K562 (cell line): ENCODE results near the gene XAB2. TPM values are rescaled to one million over a fixed set of nuclear protein-coding genes. Genes with fewer than 3 reads are reported as not detected.

Experiments
- ATAC-seq: fragments of 200-7000 bp; cut with Tn5 transposase; 3 replicates; pipeline ENCODE4 v1.9.1; 2020; ENCODE audit warnings: moderate library complexity
- BruUV-seq: library from RNA; stranded (reverse); fragments of 400-500 nt; replicated peaks from 2 replicates; lab custom pipeline; 2021; lab: Mats Ljungman, UMichigan
- CTCF ChIA-PET: fragments of 300-600 bp; formaldehyde crosslinking; extraction: SDS; loops from one replicate; lab custom pipeline; 2021; ENCODE audit warnings: low intra/inter-chr PET ratio; lab: Yijun Ruan, JAX
- POLR2A ChIA-PET: fragments of 300-600, 350-650 bp; sonication (Branson Sonifier 250); formaldehyde crosslinking; extraction: SDS; loops from one replicate; lab custom pipeline; 2021; ENCODE audit warnings: antibody characterized with exemption, inconsistent platforms; lab: Yijun Ruan, JAX
- DNase-seq, 4 experiments: peaks; one replicate each; pipeline versions ENCODE4 v3.0.0 to v3.0.0-alpha.2; 2011 to 2018; ENCODE audit warnings: low spot score in 3 of 4, mixed read lengths in 3 of 4; ENCODE audit errors: extremely low read depth in 1 of 4
- FAIRE-seq: peaks from 2 replicates; lab custom pipeline; 2011; peaks lifted over from hg19 to GRCh38; lab: Jason Lieb, UNC
- H2AFZ ChIP-seq: 2 replicates; pipeline ENCODE4 v1.6.0; 2011; ENCODE audit warnings: low read depth, low read length, control low read depth, inconsistent platforms
- H3K27ac ChIP-seq: fragments of 200-600 bp; 3 replicates; pipeline ENCODE4 v1.8.0; 2011; ENCODE audit warnings: low read depth, mild to moderate bottlenecking, control low read depth, inconsistent platforms, low read length, moderate library complexity, mixed read lengths; ENCODE audit errors: extremely low read depth
- H3K27me3 ChIP-seq, 2 experiments: fragments of 300-600 bp in 1 of 2; 2 replicates in 1 of 2; 3 replicates in 1 of 2; pipeline versions ENCODE4 v1.6.0 to v1.8.0; 2011; ENCODE audit warnings: inconsistent platforms in 2 of 2, low read length in 2 of 2, mild to moderate bottlenecking in 1 of 2, mixed read lengths in 1 of 2, moderate library complexity in 1 of 2; ENCODE audit not compliant: control insufficient read depth in 2 of 2, insufficient read depth in 2 of 2
- H3K36me3 ChIP-seq: fragments of 300-600 bp; 3 replicates; pipeline ENCODE4 v1.8.0; 2011; ENCODE audit warnings: mild to moderate bottlenecking, low read length, inconsistent platforms; ENCODE audit not compliant: control insufficient read depth, insufficient read depth
- H3K4me1 ChIP-seq, 2 experiments: fragments of 200-600 bp in 1 of 2; replicated peaks in 1 of 2; 2 replicates in 1 of 2; 3 replicates in 1 of 2; pipeline versions ENCODE4 v1.5.1 to v1.8.0; 2011; ENCODE audit warnings: inconsistent platforms in 2 of 2, low read length in 2 of 2, mild to moderate bottlenecking in 1 of 2, mixed read lengths in 1 of 2, moderate library complexity in 1 of 2; ENCODE audit not compliant: control insufficient read depth in 2 of 2, insufficient read depth in 2 of 2
- H3K4me2 ChIP-seq: 2 replicates; pipeline ENCODE4 v1.6.1; 2011; ENCODE audit warnings: low read length, control low read depth, inconsistent platforms, mixed read lengths; ENCODE audit not compliant: insufficient read depth
- H3K4me3 ChIP-seq: fragments of 200-600 bp; sonication (generic), shearing (Covaris generic); 2 replicates; pipeline ENCODE4 v1.5.1; 2016; ENCODE audit warnings: control low read depth, inconsistent platforms
- H3K79me2 ChIP-seq: fragments of 200-600 bp; 3 replicates; pipeline ENCODE4 v1.8.0; 2011; ENCODE audit warnings: low read length, inconsistent platforms; ENCODE audit not compliant: control insufficient read depth, insufficient read depth
- H3K9ac ChIP-seq, 2 experiments: 2 replicates each; pipeline versions ENCODE4 v1.6.0 to v1.6.1; 2011; ENCODE audit warnings: low read depth in 2 of 2, low read length in 2 of 2, control low read depth in 1 of 2, inconsistent platforms in 1 of 2, mild to moderate bottlenecking in 1 of 2, mixed read lengths in 1 of 2; ENCODE audit not compliant: insufficient read depth in 1 of 2
- H3K9me1 ChIP-seq: one replicate; pipeline ENCODE4 v1.6.0; 2011; ENCODE audit warnings: inconsistent platforms, mild to moderate bottlenecking, low read length, moderate library complexity; ENCODE audit not compliant: control insufficient read depth, insufficient read depth
- H3K9me3 ChIP-seq: replicated peaks from 2 replicates; pipeline ENCODE4 v1.5.1; 2011; ENCODE audit warnings: low read depth, low read length, inconsistent platforms; ENCODE audit not compliant: control insufficient read depth, insufficient read depth
- H4K20me1 ChIP-seq: replicated peaks from 2 replicates; pipeline ENCODE4 v1.6.1; 2011; ENCODE audit warnings: low read length, inconsistent platforms, mixed read lengths; ENCODE audit not compliant: control insufficient read depth, insufficient read depth
- ID3 ChIP-seq, 2 experiments: fragments of 250-450 bp in 1 of 2; fragments of 450-650 bp in 1 of 2; sonication (Bioruptor Pico) in 1 of 2; IDR thresholded peaks; 2 replicates each; pipeline versions ENCODE4 v1.6.1 to v1.8.0; 2016 to 2021; ENCODE audit warnings: mild to moderate bottlenecking in 2 of 2, moderate library complexity in 2 of 2, missing compliant biosample characterization in 1 of 2, missing genetic modification characterization in 1 of 2
- POLR3A ChIP-seq: IDR thresholded peaks from 2 replicates; pipeline ENCODE4 v1.6.1; 2011; ENCODE audit warnings: borderline replicate concordance, mild to moderate bottlenecking, moderate library complexity; ENCODE audit not compliant: insufficient read length, insufficient read depth; ENCODE audit errors: extremely low read depth
- POU5F1 ChIP-seq: fragments of 150-350 bp; IDR thresholded peaks from 2 replicates; pipeline ENCODE4 v1.6.1; 2014; ENCODE audit warnings: borderline replicate concordance, low read length, low read depth, mild to moderate bottlenecking; ENCODE audit not compliant: partially characterized antibody
- RBM25 ChIP-seq: fragments of 200-400 bp; formaldehyde crosslinking; IDR thresholded peaks from 2 replicates; pipeline ENCODE4 v1.6.1; 2018; ENCODE audit warnings: low read length, low read depth, moderate library complexity; ENCODE audit not compliant: severe bottlenecking
- TBP ChIP-seq: optimal IDR thresholded peaks from 2 replicates; pipeline ENCODE3; 2011; ENCODE audit warnings: low read depth, low read length, improper control_type of control experiment
- ZKSCAN3 ChIP-seq: fragments of 250-450 bp; sonication (Bioruptor Pico); IDR thresholded peaks from 2 replicates; pipeline ENCODE4 v1.4.0; 2020
- ZNF121 ChIP-seq: sonication (generic); formaldehyde crosslinking; conservative IDR thresholded peaks from 2 replicates; pipeline ENCODE4 v1.8.0; 2022; ENCODE audit warnings: missing genetic modification reagents
- WGBS: fragments of 100-300 bp; shearing (Covaris generic); methylation state at CpG from one replicate; pipeline ENCODE4 v1.1.6; 2016; ENCODE audit warnings: low coverage, mixed read lengths; ENCODE audit not compliant: insufficient coverage; ENCODE audit errors: missing lambda C conversion rate; 5-methylcytosine and 5-hydroxymethylcytosine counted together
- in situ Hi-C: fragments of 300-500 bp; cut with MboI; formaldehyde crosslinking; loops from 4 replicates; pipeline ENCODE4 v1.15.0; 2018; ENCODE audit warnings: inconsistent platforms, mixed read lengths
- intact Hi-C: fragments of 100-400 bp; cut with micrococcal nuclease; formaldehyde crosslinking; loops from 2 replicates; pipeline ENCODE4 v1.14.2; 2022
- polyA plus RNA-seq, 8 experiments: library from polyadenylated mRNA; depleted of rRNA in 4 of 8; stranded (reverse) in 5 of 8; unstranded in 3 of 8; fragments of >200 nt; fragmentation: Nextera tagmentation in 2 of 8; fragmentation: Illumina TruSeq in 1 of 8; extraction: Ambion mirVana in 2 of 8; extraction: Trizol in 1 of 8; gene quantifications; 2 replicates each; pipeline versions ENCODE4 v1.2.1 to v1.2.3, GENCODE V29; 2011 to 2014; ENCODE audit warnings: inconsistent platforms in 1 of 8, missing spikeins in 1 of 8
- total RNA-seq, 7 experiments: library from RNA; depleted of rRNA in 6 of 7; stranded (reverse); fragments of >200 nt in 6 of 7; fragmentation: Illumina TruSeq in 2 of 7; extraction: Trizol in 2 of 7; gene quantifications; 2 replicates each; pipeline versions ENCODE4 v1.2.1 to v1.2.3, GENCODE V29; 2011 to 2021; ENCODE audit warnings: low replicate concordance in 1 of 7
- TF ChIP-seq, protein P1 (sequence below): fragments of 450-650 bp; IDR thresholded peaks from 2 replicates; pipeline ENCODE4 v1.6.1; 2018; ENCODE audit warnings: mild to moderate bottlenecking, low read depth; ENCODE audit not compliant: partially characterized antibody

The XAB2 gene
- total and polyA plus RNA-seq, 9 of the 15 experiments (the other 6 are each of a cell fraction or from before 2014, with no cell fraction given), result 0.21 to 58.3 (median 20.0) TPM

DNA sequence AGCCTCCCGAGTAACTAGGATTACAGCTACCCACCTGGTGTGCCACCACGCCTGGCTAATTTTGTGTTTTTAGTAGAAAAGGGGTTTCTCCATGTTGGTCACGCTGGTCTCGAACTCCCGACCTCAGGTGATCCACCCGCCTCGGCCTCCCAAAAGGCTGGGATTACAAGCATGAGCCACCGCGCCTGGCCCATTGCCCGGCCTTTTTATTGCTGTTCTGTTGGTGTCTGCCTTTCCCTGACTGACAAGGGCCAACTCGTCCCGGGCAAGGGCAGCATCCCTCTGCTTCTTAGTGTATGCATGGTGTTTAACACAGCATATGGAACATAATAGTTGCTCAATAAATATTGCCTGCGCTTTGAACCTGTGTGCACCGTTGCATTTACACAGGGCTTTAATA, 33.3 kb upstream of the XAB2 start:
- no peak overlapping the region for H3K27ac ChIP-seq
- no peaks in the 10 kb centered on the region for H3K9me3 ChIP-seq
- H3K79me2 ChIP-seq, result no peaks in the 10 kb centered on the region
- no peak overlapping the region for H3K4me3 ChIP-seq
- H3K36me3 ChIP-seq, result no peaks in the 10 kb centered on the region
- WGBS, result 2% methylated on average over 14 of the region's 14 CpGs
- no peaks in the 10 kb centered on the region for H4K20me1 ChIP-seq
- H3K27me3 ChIP-seq, result peaks cover 13 to 19% of the 10 kb centered on the region in 2 experiments; a peak in 4 of 5 replicates
- no TSS peak for BruUV-seq
- no peak overlapping the region for H3K9ac ChIP-seq
- in situ Hi-C loops, result no loop called here
- intact Hi-C loops, result no loop called here
- ChIA-PET CTCF (no interaction called here), POLR2A (no interaction called here)
- no peak overlapping the region for H3K4me2 ChIP-seq
- no peak for ATAC-seq
- no peak overlapping the region for H2AFZ ChIP-seq
- no peak for FAIRE-seq
- TF ChIP-seq ZNF121 (CRISPR knock-in tag), result no peak
- peak; percentile 16 for TF ChIP-seq RBM25
- TF ChIP-seq TBP, result peak; percentile 19
- TF ChIP-seq ZKSCAN3 (CRISPR knock-in tag), result no peak
- TF ChIP-seq POLR3A, result peak; percentile 27
- no peak for TF ChIP-seq ID3 (CRISPR knock-in tag; IDR thresholded peaks at IDR 0.05)
- no peak for TF ChIP-seq ID3 (tag; IDR thresholded peaks at IDR 0.05)
- TF ChIP-seq POU5F1, result no peak
- TF ChIP-seq, protein P1, sequence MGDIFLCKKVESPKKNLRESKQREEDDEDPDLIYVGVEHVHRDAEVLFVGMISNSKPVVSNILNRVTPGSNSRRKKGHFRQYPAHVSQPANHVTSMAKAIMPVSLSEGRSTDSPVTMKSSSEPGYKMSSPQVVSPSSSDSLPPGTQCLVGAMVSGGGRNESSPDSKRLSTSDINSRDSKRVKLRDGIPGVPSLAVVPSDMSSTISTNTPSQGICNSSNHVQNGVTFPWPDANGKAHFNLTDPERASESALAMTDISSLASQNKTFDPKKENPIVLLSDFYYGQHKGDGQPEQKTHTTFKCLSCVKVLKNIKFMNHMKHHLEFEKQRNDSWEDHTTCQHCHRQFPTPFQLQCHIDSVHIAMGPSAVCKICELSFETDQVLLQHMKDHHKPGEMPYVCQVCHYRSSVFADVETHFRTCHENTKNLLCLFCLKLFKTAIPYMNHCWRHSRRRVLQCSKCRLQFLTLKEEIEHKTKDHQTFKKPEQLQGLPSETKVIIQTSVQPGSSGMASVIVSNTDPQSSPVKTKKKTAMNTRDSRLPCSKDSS, result no peak
- H3K9me1 ChIP-seq, result no peaks in the 10 kb centered on the region
- no peaks in the 10 kb centered on the region; a peak in 1 of 5 replicates for H3K4me1 ChIP-seq
- no peak for DNase-seq
